ENCODE results near the gene INSIG2. TPM values are rescaled to one million over a fixed set of nuclear protein-coding genes. Genes with fewer than 3 reads are reported as not detected.

INSIG2 gene
- total RNA-seq, 1 experiment from 2014 or later = 8.7 TPM

GRCh38 chr2:118094503-118094902 lies 6.2 kb downstream of the INSIG2 start:
- H2AK5ac ChIP-seq (ENCODE audit: insufficient read length, low read length) = no peak overlapping the region
- no peak overlapping the region for H3K4me3 Mint-ChIP-seq
- H3K36me3 Mint-ChIP-seq (ENCODE audit: insufficient read depth in 1 of 3, low read depth in 3 of 3) = peaks cover 3 to 18% (median 3%) of the 10 kb centered on the region in 3 experiments; a peak in 5 of 7 replicates
- no peaks in the 10 kb centered on the region for H3K27me3 ChIP-seq (ENCODE audit: insufficient read depth, low read length)
- no peak for DNase-seq
- no peak overlapping the region for H3K27ac ChIP-seq (ENCODE audit: insufficient read length, low read depth, low read length)
- H4K5ac ChIP-seq (ENCODE audit: insufficient read length, low read depth, low read length) = no peak overlapping the region
- H2AFZ ChIP-seq (ENCODE audit: low read length) = no peak overlapping the region
- H4K91ac ChIP-seq (ENCODE audit: insufficient read length, low read depth, low read length) = no peak overlapping the region
- no peak overlapping the region for H3K9ac ChIP-seq (ENCODE audit: extremely low read depth, insufficient read length, low read length)
- H3K9me3 Mint-ChIP-seq = no peaks in the 10 kb centered on the region; a peak in 1 of 5 replicates
- H4K8ac ChIP-seq (replicated peaks; ENCODE audit: insufficient read length, low read depth, low read length) = no peak overlapping the region
- no CpG with 5 or more reads among the region's 2 CpGs for WGBS (ENCODE audit: extremely low coverage, insufficient read length, low lambda C conversion rate)
- no peak overlapping the region for H3K4me2 ChIP-seq (ENCODE audit: insufficient read depth, insufficient read length, low read length)
- no peak overlapping the region for H2BK120ac ChIP-seq (ENCODE audit: low read depth, low read length, poor library complexity, severe bottlenecking)
- H2BK12ac ChIP-seq (ENCODE audit: insufficient read length, low read depth, low read length) = no peak overlapping the region
- no peak overlapping the region for H2BK5ac ChIP-seq (ENCODE audit: insufficient read length, low read length)
- no peak overlapping the region for H2BK15ac ChIP-seq (ENCODE audit: low read depth, low read length)
- no peak for TF ChIP-seq CTCF (conservative IDR thresholded peaks at IDR 0.05)
- no peak overlapping the region for H3K56ac ChIP-seq (ENCODE audit: insufficient read length, low read depth, low read length)
- no peak overlapping the region for H3K27ac Mint-ChIP-seq
- H3K27me3 Mint-ChIP-seq (ENCODE audit: low read depth) = no peaks in the 10 kb centered on the region
- no peaks in the 10 kb centered on the region for H4K20me1 ChIP-seq (ENCODE audit: control insufficient read depth, insufficient read depth, insufficient read length)
- no peak overlapping the region for H2BK20ac ChIP-seq (ENCODE audit: low read depth, low read length, poor library complexity, severe bottlenecking)
- no peak overlapping the region for H3K23ac ChIP-seq (ENCODE audit: insufficient read length, low read depth, low read length)
- no peaks in the 10 kb centered on the region for H3K9me3 ChIP-seq (ENCODE audit: control insufficient read depth, low read depth, low read length)
- no peaks in the 10 kb centered on the region for H3K23me2 ChIP-seq (ENCODE audit: insufficient read length, low read depth, low read length, poor library complexity, severe bottlenecking)
- H3K18ac ChIP-seq (ENCODE audit: insufficient read length, low read depth, low read length) = no peak overlapping the region
- peaks cover 9% of the 10 kb centered on the region for H3K79me1 ChIP-seq (ENCODE audit: insufficient read depth, low read depth, low read length, poor library complexity, severe bottlenecking)
- no peak overlapping the region for H3K14ac ChIP-seq (ENCODE audit: insufficient read depth, low read length)
- no peak overlapping the region for H3T11ph ChIP-seq (ENCODE audit: low read length)
- peaks cover 7% of the 10 kb centered on the region; the same call in 1 of the 2 replicates for H3K79me2 ChIP-seq (ENCODE audit: insufficient read depth, low read length)
- peaks cover 16 to 18% of the 10 kb centered on the region in 2 experiments for H3K4me1 Mint-ChIP-seq
- no peak overlapping the region for H3K4ac ChIP-seq (ENCODE audit: low read depth, low read length)
- H3K4me1 ChIP-seq (ENCODE audit: insufficient read depth, low read length) = no peaks in the 10 kb centered on the region

Data from H9 (cell line).